C4-2B (cell line): ENCODE results near the gene GDPD3.

Source experiments
- H3K27ac ChIP-seq: fragments of 450-650 bp; 2 replicates; pipeline ENCODE4 v1.5.1; 2017
- CTCF ChIP-seq: fragments of 450-650 bp; conservative IDR thresholded peaks from 2 replicates; pipeline ENCODE4 v1.5.1; 2017; ENCODE audit warnings: mild to moderate bottlenecking
- ZFX ChIP-seq: fragments of 450-650 bp; IDR thresholded peaks from 2 replicates; pipeline ENCODE4 v1.6.1; 2017

The GDPD3 gene

GRCh38 chr16:30068750-30069610 lies 44.4 kb downstream of the GDPD3 start:
- no peak overlapping the region for H3K27ac ChIP-seq
- TF ChIP-seq ZFX (no peak), CTCF (no peak; the same call in 1 of the 2 replicates)

- TF ChIP-seq ZFX (no peak), CTCF (no peak)
- H3K27ac ChIP-seq, result no peak overlapping the region
Measured at GRCh38 chr16:30068333-30068732, 45.0 kb downstream of the GDPD3 start.

- peak overlapping the region; percentile 98 for H3K27ac ChIP-seq
Measured at GRCh38 chr16:30067584-30067916, 45.8 kb downstream of the GDPD3 start.

GRCh38 chr16:30066761-30067583 lies 46.4 kb downstream of the GDPD3 start:
- TF ChIP-seq ZFX (no peak), CTCF (no peak)
- H3K27ac ChIP-seq, result peak overlapping the region; percentile 98

More at GRCh38 chr16:30067584-30067916, 45.8 kb downstream of the GDPD3 start:
- TF ChIP-seq ZFX (no peak), CTCF (no peak)

- peak overlapping the region; percentile 98 for H3K27ac ChIP-seq
- TF ChIP-seq ZFX (no peak), CTCF (no peak)
Measured at GRCh38 chr16:30065943-30066760, 47.2 kb downstream of the GDPD3 start.

GRCh38 chr16:30065102-30065942 lies 48.0 kb downstream of the GDPD3 start, which contains the start of gene ALDOA:
ALDOA (plus strand) TSS chr16:30065760; CDS start chr16:30066898, 1,138 bp downstream.
- peak within 1 kb of the TSS; percentile 98 for H3K27ac ChIP-seq
- TF ChIP-seq ZFX (peak; percentile 62; the same call in 1 of the 2 replicates), CTCF (no peak)
